RWPE2 (cell line): ENCODE results near the gene BEST1.

Source experiments
- ATAC-seq: fragments of 200-7000 bp; cut with Tn5 transposase; 3 replicates; pipeline ENCODE4 v1.9.1; 2021; ENCODE audit warnings: low read depth
- DNase-seq: peaks from one replicate; pipeline ENCODE4 v3.0.0-alpha.2; 2020; ENCODE audit warnings: low spot score
- H3K27ac ChIP-seq: fragments of 450-650 bp; 2 replicates; pipeline ENCODE4 v1.5.1; 2017; ENCODE audit warnings: mild to moderate bottlenecking; ENCODE audit not compliant: poor library complexity, severe bottlenecking
- H3K27me3 ChIP-seq: fragments of 250-450 bp; sonication (Bioruptor Pico); 2 replicates; pipeline ENCODE4 v1.5.1; 2021; ENCODE audit warnings: mild to moderate bottlenecking, moderate library complexity; ENCODE audit not compliant: insufficient read depth, poor library complexity, severe bottlenecking
- H3K36me3 ChIP-seq: fragments of 250-450 bp; sonication (Bioruptor Pico); 2 replicates; pipeline ENCODE4 v1.5.1; 2020; ENCODE audit warnings: low read depth, mild to moderate bottlenecking, moderate library complexity
- H3K4me1 ChIP-seq: fragments of 250-450 bp; sonication (Bioruptor Pico); 2 replicates; pipeline ENCODE4 v1.5.1; 2021; ENCODE audit warnings: mild to moderate bottlenecking, moderate library complexity; ENCODE audit not compliant: insufficient read depth, poor library complexity, severe bottlenecking
- H3K4me3 ChIP-seq: fragments of 250-450 bp; sonication (Bioruptor Pico); 2 replicates; pipeline ENCODE4 v1.5.1; 2021; ENCODE audit warnings: mild to moderate bottlenecking, moderate library complexity; ENCODE audit not compliant: severe bottlenecking
- H3K9me3 ChIP-seq: fragments of 250-450 bp; sonication (Bioruptor Pico); 2 replicates; pipeline ENCODE4 v1.5.1; 2021; ENCODE audit warnings: mild to moderate bottlenecking, moderate library complexity; ENCODE audit not compliant: severe bottlenecking
- CTCF ChIP-seq: fragments of 450-650 bp; IDR thresholded peaks from one replicate; pipeline ENCODE4 v1.5.1; 2017; ENCODE audit warnings: mild to moderate bottlenecking, moderate library complexity; ENCODE audit not compliant: poor library complexity, severe bottlenecking

BEST1 gene

GRCh38 chr11:61955422-61956135 is 5.4 kb downstream of the BEST1 start:
- Histone ChIP-seq H3K9me3 (no peaks in the 10 kb centered on the region), H3K27ac (peak overlapping the region; percentile 1), H3K4me1 (peaks cover 4% of the 10 kb centered on the region), H3K4me3 (no peak overlapping the region), H3K27me3 (no peaks in the 10 kb centered on the region), H3K36me3 (no peaks in the 10 kb centered on the region)
- TF ChIP-seq CTCF, result no peak
- ATAC-seq, result no peak; the same call in 2 of the 3 replicates
- DNase-seq, result no peak

- H3K4me3 ChIP-seq, result no peak overlapping the region
- no peaks in the 10 kb centered on the region for H3K27me3 ChIP-seq
- no peak for TF ChIP-seq CTCF
- H3K27ac ChIP-seq, result no peak overlapping the region
- H3K4me1 ChIP-seq, result peaks cover 4% of the 10 kb centered on the region
- no peak for DNase-seq
- H3K9me3 ChIP-seq, result no peaks in the 10 kb centered on the region
- ATAC-seq, result no peak
- no peaks in the 10 kb centered on the region for H3K36me3 ChIP-seq
Observed at GRCh38 chr11:61956191-61957020, 6.3 kb downstream of the BEST1 start.

DNA sequence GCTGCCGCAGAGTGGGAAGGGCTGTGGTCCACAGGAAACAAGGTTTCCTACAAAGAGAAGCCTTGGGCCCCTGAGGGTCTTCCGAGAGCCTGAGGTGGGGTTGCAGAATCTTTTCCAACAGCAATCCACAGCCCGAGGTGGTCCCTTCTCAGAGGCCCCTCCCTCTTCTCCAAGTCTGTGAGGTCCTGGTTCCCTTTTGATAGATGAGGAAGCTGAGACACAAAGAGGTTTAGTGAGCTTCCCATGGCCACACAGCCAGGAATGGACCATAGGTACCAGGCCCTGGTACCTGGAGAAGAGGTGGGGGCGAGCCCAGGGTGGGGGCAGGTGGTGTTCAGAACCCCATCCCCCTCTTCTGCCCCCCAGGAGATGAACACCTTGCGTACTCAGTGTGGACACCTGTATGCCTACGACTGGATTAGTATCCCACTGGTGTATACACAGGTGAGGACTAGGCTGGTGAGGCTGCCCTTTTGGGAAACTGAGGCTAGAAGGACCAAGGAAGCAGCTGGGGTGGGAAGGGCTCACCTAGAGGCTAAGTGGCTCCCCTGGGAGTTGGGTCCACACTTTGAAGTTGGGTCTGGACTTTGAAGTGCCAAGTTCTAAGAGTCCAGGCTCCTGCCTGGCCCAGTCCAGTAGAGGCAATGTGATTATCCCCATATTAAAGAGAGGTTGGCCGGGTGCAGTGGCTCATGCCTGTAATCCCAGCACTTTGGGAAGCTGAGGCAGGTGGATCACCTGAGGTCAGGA is 7.0 kb downstream of the BEST1 start:
- ATAC-seq (no peak), DNase-seq (no peak)
- no peaks in the 10 kb centered on the region for H3K9me3 ChIP-seq
- no peaks in the 10 kb centered on the region for H3K27me3 ChIP-seq
- TF ChIP-seq CTCF, result no peak
- H3K4me1 ChIP-seq, result peaks cover 4% of the 10 kb centered on the region
- H3K27ac ChIP-seq, result no peak overlapping the region
- no peaks in the 10 kb centered on the region for H3K36me3 ChIP-seq
- H3K4me3 ChIP-seq, result no peak overlapping the region

GRCh38 chr11:61958590-61958989 is 8.4 kb downstream of the BEST1 start:
- Histone ChIP-seq H3K9me3 (no peaks in the 10 kb centered on the region), H3K4me3 (no peak overlapping the region), H3K4me1 (peaks cover 4% of the 10 kb centered on the region), H3K36me3 (peaks cover 4% of the 10 kb centered on the region), H3K27me3 (no peaks in the 10 kb centered on the region), H3K27ac (no peak overlapping the region)
- TF ChIP-seq CTCF, result no peak
- ATAC-seq, result no peak
- no peak for DNase-seq
